ENCODE measurements around the gene DGCR2. TPM values are rescaled to one million over a fixed set of nuclear protein-coding genes. Genes with fewer than 3 reads are reported as not detected.
A peak's percentile ranks its signal among the peaks of the same experiment; 100 is the strongest.

Gene DGCR2
- polyA plus RNA-seq, 1 donor (not counting 4 experiments of a cell fraction or from before 2014, with no cell fraction given), result 23.2 TPM

DNA sequence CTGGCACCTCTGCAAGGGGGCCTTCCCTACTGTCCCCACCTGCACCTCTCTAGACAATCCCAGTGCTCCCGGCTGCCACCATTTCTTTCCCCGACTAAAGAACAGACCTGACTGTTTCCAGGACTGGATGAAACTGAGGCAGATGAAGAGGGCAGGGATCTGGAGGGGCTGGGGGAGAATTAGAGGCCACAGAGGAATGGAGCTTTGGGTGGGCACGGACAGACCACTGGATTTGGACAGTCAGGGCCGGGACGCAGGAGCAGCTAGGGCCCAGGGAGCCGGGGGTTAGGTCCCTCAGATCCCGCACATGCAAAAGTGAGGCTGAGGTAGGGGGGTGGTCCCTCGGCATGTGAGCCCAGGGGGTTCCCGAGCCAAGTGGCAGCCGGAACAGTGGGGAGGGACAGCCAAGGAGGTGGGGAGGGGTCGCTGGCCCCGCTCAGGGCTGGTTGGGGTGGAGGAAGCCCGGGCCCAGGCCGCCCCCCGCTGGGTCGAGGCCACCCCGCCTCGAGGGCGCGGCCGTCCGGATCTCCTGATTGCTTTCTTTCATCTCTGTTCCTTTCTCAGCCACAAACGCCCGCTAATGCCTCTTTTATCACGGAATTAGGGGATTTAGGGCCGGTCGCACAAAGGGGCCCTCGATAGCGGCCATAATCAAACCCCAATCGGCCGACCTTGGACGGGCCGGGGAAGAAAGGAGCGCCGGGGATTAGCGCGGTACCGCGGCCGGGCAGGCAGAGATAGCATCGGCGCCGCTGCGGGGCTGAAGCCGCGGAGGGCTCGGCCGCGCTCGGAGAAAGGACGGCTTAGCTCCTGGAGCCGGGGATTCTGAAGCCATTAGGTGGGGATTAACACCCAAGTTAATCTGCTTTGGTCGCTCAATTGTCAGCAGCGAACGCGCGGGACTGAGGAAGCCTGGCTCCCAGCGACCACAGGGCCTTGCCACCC lies 47.1 kb upstream of the DGCR2 start:
- H3K4me2 ChIP-seq (ENCODE audit: control insufficient read depth, extremely low read depth, insufficient read depth, low read depth, low read length), result peak overlapping the region; percentile 71
- peak overlapping the region in 2 of 3 experiments; percentile 49 to 50 for H3K4me3 ChIP-seq (ENCODE audit: control insufficient read depth in 2 of 3, extremely low read depth in 1 of 3, insufficient read depth in 2 of 3, low read depth in 1 of 3, low read length in 3 of 3)

GRCh38 chr22:19168088-19168890 lies 46.1 kb upstream of the DGCR2 start:
- Histone ChIP-seq H2AFZ (ENCODE audit: control insufficient read depth, low read length) (no peak overlapping the region), H3K4me1 (ENCODE audit: control insufficient read depth, extremely low read depth, insufficient read depth, low read length) (peaks cover 19% of the 10 kb centered on the region), H3K79me2 (ENCODE audit: control insufficient read depth, insufficient read depth, low read length) (peaks cover 18% of the 10 kb centered on the region), H4K20me1 (ENCODE audit: control insufficient read depth, extremely low read depth, insufficient read depth, low read length) (peaks cover 3% of the 10 kb centered on the region), H3K9ac (ENCODE audit: control insufficient read depth, extremely low read depth, insufficient read depth, low read length) (no peak overlapping the region), H3K9me3 (ENCODE audit: control insufficient read depth, low read depth, low read length) (no peaks in the 10 kb centered on the region), H3K4me2 (ENCODE audit: control insufficient read depth, extremely low read depth, insufficient read depth, low read depth, low read length) (no peak overlapping the region), H3K9me1 (ENCODE audit: control insufficient read depth, extremely low read depth, insufficient read depth, low read length) (peaks cover 5% of the 10 kb centered on the region), H3K27me3 (ENCODE audit: control insufficient read depth, extremely low read depth, insufficient read depth, low read length) (peaks cover 39% of the 10 kb centered on the region), H3K36me3 (ENCODE audit: control insufficient read depth in 2 of 2, extremely low read depth in 1 of 2, insufficient read depth in 2 of 2, low read length in 2 of 2) (peaks cover 0 to 4% of the 10 kb centered on the region in 2 experiments), H3K27ac (ENCODE audit: control insufficient read depth, insufficient read depth, low read length) (no peak overlapping the region), H3K4me3 (ENCODE audit: control insufficient read depth in 2 of 3, extremely low read depth in 1 of 3, insufficient read depth in 2 of 3, low read depth in 1 of 3, low read length in 3 of 3) (no peak overlapping the region)
- FAIRE-seq (no peak), DNase-seq (ENCODE audit: low read depth, low spot score) (no peak)
- TF ChIP-seq EZH2 (IDR thresholded peaks at IDR 0.05; ENCODE audit: low read length), result no peak
- TF ChIP-seq CTCF (optimal IDR thresholded peaks at IDR 0.05 in 1 of 3, IDR thresholded peaks at IDR 0.05 in 1 of 3, conservative IDR thresholded peaks at IDR 0.05 in 1 of 3; ENCODE audit: extremely low read depth in 1 of 3, insufficient read depth in 2 of 3, low read length in 3 of 3), result no peak
- dilution Hi-C loops (cut with MboI; ENCODE audit: extremely low pct_ligation_motif_present, low sequenced_read_pairs), result no loop called here

More for the DNA sequence above, 47.1 kb upstream of the DGCR2 start:
- dilution Hi-C loops (cut with MboI; ENCODE audit: extremely low pct_ligation_motif_present, low sequenced_read_pairs), result no loop called here
- peaks cover 29% of the 10 kb centered on the region for H3K4me1 ChIP-seq (ENCODE audit: control insufficient read depth, extremely low read depth, insufficient read depth, low read length)
- H3K9ac ChIP-seq (ENCODE audit: control insufficient read depth, extremely low read depth, insufficient read depth, low read length), result peak overlapping the region; percentile 22
- TF ChIP-seq CTCF (optimal IDR thresholded peaks at IDR 0.05 in 1 of 3, IDR thresholded peaks at IDR 0.05 in 1 of 3, conservative IDR thresholded peaks at IDR 0.05 in 1 of 3; ENCODE audit: extremely low read depth in 1 of 3, insufficient read depth in 2 of 3, low read length in 3 of 3) (no peak), EZH2 (IDR thresholded peaks at IDR 0.05; ENCODE audit: low read length) (peak; percentile 91)
- no peaks in the 10 kb centered on the region for H3K9me3 ChIP-seq (ENCODE audit: control insufficient read depth, low read depth, low read length)
- DNase-seq (ENCODE audit: low read depth, low spot score) (no peak), FAIRE-seq (no peak)
- peaks cover 27% of the 10 kb centered on the region for H3K79me2 ChIP-seq (ENCODE audit: control insufficient read depth, insufficient read depth, low read length)
- peaks cover 2 to 6% of the 10 kb centered on the region in 2 experiments for H3K36me3 ChIP-seq (ENCODE audit: control insufficient read depth in 2 of 2, extremely low read depth in 1 of 2, insufficient read depth in 2 of 2, low read length in 2 of 2)
- H2AFZ ChIP-seq (ENCODE audit: control insufficient read depth, low read length), result peak overlapping the region; percentile 30
- H3K27ac ChIP-seq (ENCODE audit: control insufficient read depth, insufficient read depth, low read length), result no peak overlapping the region
- H4K20me1 ChIP-seq (ENCODE audit: control insufficient read depth, extremely low read depth, insufficient read depth, low read length), result peaks cover 6% of the 10 kb centered on the region
- H3K9me1 ChIP-seq (ENCODE audit: control insufficient read depth, extremely low read depth, insufficient read depth, low read length), result peaks cover 8% of the 10 kb centered on the region
- H3K27me3 ChIP-seq (ENCODE audit: control insufficient read depth, extremely low read depth, insufficient read depth, low read length), result peaks cover 39% of the 10 kb centered on the region
